MM.1S (cell line): Measurements from ENCODE around the gene PLCB1.
A peak's percentile ranks its signal among the peaks of the same experiment; 100 is the strongest.

ENCODE experiments used
- DNase-seq: peaks from one replicate; pipeline ENCODE4 v3.0.0-alpha.2; 2015
- H2AFZ ChIP-seq: fragments of 300-600 bp; sonication (generic); 2 replicates; pipeline ENCODE4 v1.6.0; 2016; ENCODE audit warnings: antibody characterized with exemption, low read length
- H3F3A ChIP-seq: fragments of 300-600 bp; sonication (generic); 2 replicates; pipeline ENCODE4 v1.6.1; 2016; ENCODE audit warnings: mild to moderate bottlenecking, antibody characterized with exemption, low read length, moderate library complexity, mixed read lengths; ENCODE audit not compliant: insufficient read depth
- H3K27ac ChIP-seq: fragments of 300-600 bp; sonication (generic); 2 replicates; pipeline ENCODE4 v1.5.1; 2016; ENCODE audit warnings: mild to moderate bottlenecking, low read length
- H3K27me3 ChIP-seq: fragments of 300-600 bp; sonication (generic); replicated peaks from 2 replicates; pipeline ENCODE4 v1.6.0; 2016; ENCODE audit warnings: low read length; ENCODE audit not compliant: insufficient read depth
- H3K36me3 ChIP-seq: fragments of 300-600 bp; sonication (generic); replicated peaks from 2 replicates; pipeline ENCODE4 v1.6.1; 2016; ENCODE audit warnings: mild to moderate bottlenecking, low read length, mixed read lengths; ENCODE audit not compliant: insufficient read depth
- H3K4me1 ChIP-seq: fragments of 300-600 bp; sonication (generic); 2 replicates; pipeline ENCODE4 v1.6.1; 2016; ENCODE audit warnings: low read length, mixed read lengths
- H3K4me2 ChIP-seq: fragments of 300-600 bp; sonication (generic); 2 replicates; pipeline ENCODE4 v1.6.0; 2016; ENCODE audit warnings: low read depth, low read length
- H3K4me3 ChIP-seq: fragments of 300-600 bp; sonication (generic); 2 replicates; pipeline ENCODE4 v1.5.1; 2016; ENCODE audit warnings: low read length, mixed read lengths
- H3K79me2 ChIP-seq: fragments of 300-600 bp; sonication (generic); 2 replicates; pipeline ENCODE4 v1.6.1; 2016; ENCODE audit warnings: mixed run types, low read length, mixed read lengths
- H3K9ac ChIP-seq: fragments of 300-600 bp; sonication (generic); 2 replicates; pipeline ENCODE4 v1.6.1; 2016; ENCODE audit warnings: low read length, mixed read lengths
- H3K9me2 ChIP-seq: fragments of 300-600 bp; sonication (generic); replicated peaks from 2 replicates; pipeline ENCODE4 v1.6.1; 2016; ENCODE audit warnings: mild to moderate bottlenecking, low read length, mixed read lengths; ENCODE audit not compliant: insufficient read depth
- H3K9me3 ChIP-seq: fragments of 300-600 bp; sonication (generic); replicated peaks from 2 replicates; pipeline ENCODE4 v1.6.1; 2016; ENCODE audit warnings: mild to moderate bottlenecking, low read length, mixed read lengths; ENCODE audit not compliant: insufficient read depth
- H4K20me1 ChIP-seq: fragments of 300-600 bp; sonication (generic); 2 replicates; pipeline ENCODE4 v1.6.1; 2016; ENCODE audit warnings: mild to moderate bottlenecking, low read length, moderate library complexity, mixed read lengths; ENCODE audit not compliant: insufficient read depth
- CTCF ChIP-seq: fragments of 300-600 bp; sonication (generic); IDR thresholded peaks from 2 replicates; pipeline ENCODE4 v1.5.1; 2016; ENCODE audit warnings: antibody characterized with exemption, low read length, mixed read lengths
- EZH2 ChIP-seq: fragments of 300-600 bp; sonication (generic); optimal IDR thresholded peaks from 2 replicates; pipeline ENCODE3; 2017; ENCODE audit warnings: low read depth, mild to moderate bottlenecking, antibody characterized with exemption, low read length, mixed read lengths
- EZH2phosphoT487 ChIP-seq: fragments of 300-600 bp; sonication (generic); IDR thresholded peaks from 2 replicates; pipeline ENCODE4 v1.6.1; 2018; ENCODE audit warnings: antibody characterized with exemption, low read length

Gene PLCB1

GRCh38 chr20:8161264-8162071 lies 29.4 kb downstream of the PLCB1 start:
- H3K4me2 ChIP-seq: no peak overlapping the region
- H3K4me1 ChIP-seq: peaks cover 11% of the 10 kb centered on the region
- H3K9ac ChIP-seq: no peak overlapping the region
- H3K9me2 ChIP-seq: no peaks in the 10 kb centered on the region
- no peaks in the 10 kb centered on the region for H3K36me3 ChIP-seq
- no peak overlapping the region for H3K27ac ChIP-seq
- no peaks in the 10 kb centered on the region for H3K9me3 ChIP-seq
- no peak for TF ChIP-seq EZH2
- TF ChIP-seq EZH2phosphoT487: no peak
- no peak for TF ChIP-seq CTCF
- H3F3A ChIP-seq: peaks cover 4% of the 10 kb centered on the region
- H3K79me2 ChIP-seq: no peaks in the 10 kb centered on the region
- peak; percentile 54 for DNase-seq
- no peak overlapping the region for H2AFZ ChIP-seq
- H3K4me3 ChIP-seq: no peak overlapping the region
- H4K20me1 ChIP-seq: no peaks in the 10 kb centered on the region
- no peaks in the 10 kb centered on the region for H3K27me3 ChIP-seq

GRCh38 chr20:8162610-8163009 lies 30.5 kb downstream of the PLCB1 start:
- no peaks in the 10 kb centered on the region for H3F3A ChIP-seq
- H3K9me3 ChIP-seq: no peaks in the 10 kb centered on the region
- H3K9ac ChIP-seq: no peak overlapping the region
- H3K9me2 ChIP-seq: no peaks in the 10 kb centered on the region
- H3K4me1 ChIP-seq: 0 out of 2 replicates have a peak, but pooled peaks cover 2% of the 10 kb centered on the region
- H3K27ac ChIP-seq: no peak overlapping the region
- H3K79me2 ChIP-seq: no peaks in the 10 kb centered on the region
- H3K36me3 ChIP-seq: no peaks in the 10 kb centered on the region
- no peak overlapping the region for H2AFZ ChIP-seq
- H4K20me1 ChIP-seq: no peaks in the 10 kb centered on the region
- no peak overlapping the region for H3K4me3 ChIP-seq
- no peak overlapping the region for H3K4me2 ChIP-seq
- TF ChIP-seq EZH2phosphoT487 (no peak), EZH2 (no peak), CTCF (no peak)
- no peak for DNase-seq
- H3K27me3 ChIP-seq: no peaks in the 10 kb centered on the region

GRCh38 chr20:8163543-8163942 lies 31.5 kb downstream of the PLCB1 start:
- no peak overlapping the region for H3K4me2 ChIP-seq
- H3F3A ChIP-seq: no peaks in the 10 kb centered on the region
- no peaks in the 10 kb centered on the region for H3K36me3 ChIP-seq
- H3K9me2 ChIP-seq: no peaks in the 10 kb centered on the region
- no peaks in the 10 kb centered on the region for H3K9me3 ChIP-seq
- H3K4me1 ChIP-seq: 0 out of 2 replicates have a peak, but pooled peaks cover 2% of the 10 kb centered on the region
- TF ChIP-seq CTCF (no peak), EZH2 (no peak), EZH2phosphoT487 (no peak)
- no peak overlapping the region for H3K4me3 ChIP-seq
- H3K27ac ChIP-seq: no peak overlapping the region
- H3K79me2 ChIP-seq: no peaks in the 10 kb centered on the region
- no peaks in the 10 kb centered on the region for H4K20me1 ChIP-seq
- H3K27me3 ChIP-seq: no peaks in the 10 kb centered on the region
- DNase-seq: no peak
- no peak overlapping the region for H2AFZ ChIP-seq
- no peak overlapping the region for H3K9ac ChIP-seq
